Glutamatergic neuron (in vitro differentiated cells): ENCODE measurements around the gene NMRK1. TPM values are rescaled to one million over a fixed set of nuclear protein-coding genes. Genes with fewer than 3 reads are reported as not detected.

ENCODE experiments used
- DNase-seq: peaks from one replicate; pipeline ENCODE4 v3.0.0; 2022
- H3K27ac Mint-ChIP-seq: one replicate; pipeline ENCODE4 v1.8.0; 2020; ENCODE audit warnings: mild to moderate bottlenecking, mixed read lengths, inconsistent platforms; ENCODE audit not compliant: unreplicated experiment
- H3K27me3 Mint-ChIP-seq: one replicate; pipeline ENCODE4 v1.8.0; 2020; ENCODE audit warnings: mild to moderate bottlenecking, moderate library complexity, mixed read lengths, inconsistent platforms; ENCODE audit not compliant: unreplicated experiment
- H3K36me3 Mint-ChIP-seq: one replicate; pipeline ENCODE4 v1.8.0; 2020; ENCODE audit warnings: mild to moderate bottlenecking, mixed read lengths, inconsistent platforms; ENCODE audit not compliant: unreplicated experiment
- H3K4me1 Mint-ChIP-seq: one replicate; pipeline ENCODE4 v1.8.0; 2020; ENCODE audit warnings: mild to moderate bottlenecking, low read depth, mixed read lengths, inconsistent platforms; ENCODE audit not compliant: unreplicated experiment
- H3K4me3 Mint-ChIP-seq: one replicate; pipeline ENCODE4 v1.8.0; 2020; ENCODE audit warnings: mild to moderate bottlenecking, mixed read lengths, inconsistent platforms; ENCODE audit not compliant: unreplicated experiment
- H3K9me3 Mint-ChIP-seq: one replicate; pipeline ENCODE4 v1.8.0; 2020; ENCODE audit warnings: mild to moderate bottlenecking, moderate library complexity, mixed read lengths, inconsistent platforms; ENCODE audit not compliant: unreplicated experiment
- total RNA-seq: library from RNA; stranded (reverse); fragmentation: NEBNext Ultra II Directional; extraction: Animal tissue kit (Norgen Biotek cat#: 25700); gene quantifications from one replicate; pipeline ENCODE4 v1.2.1, GENCODE V29; 2021; ENCODE audit not compliant: unreplicated experiment
- TF ChIP-seq, protein P1 (sequence below): fragments of 200-600 bp; sonication (generic); IDR thresholded peaks from one replicate; pipeline ENCODE4 v1.5.0; 2021; ENCODE audit not compliant: partially characterized antibody, unreplicated experiment

Gene NMRK1
- total RNA-seq, 1 donor from 2014 or later = 6.1 TPM

- H3K36me3 Mint-ChIP-seq = no peaks in the 10 kb centered on the region
- no peak overlapping the region for H3K4me3 Mint-ChIP-seq
- DNase-seq = no peak
- TF ChIP-seq, protein P1, sequence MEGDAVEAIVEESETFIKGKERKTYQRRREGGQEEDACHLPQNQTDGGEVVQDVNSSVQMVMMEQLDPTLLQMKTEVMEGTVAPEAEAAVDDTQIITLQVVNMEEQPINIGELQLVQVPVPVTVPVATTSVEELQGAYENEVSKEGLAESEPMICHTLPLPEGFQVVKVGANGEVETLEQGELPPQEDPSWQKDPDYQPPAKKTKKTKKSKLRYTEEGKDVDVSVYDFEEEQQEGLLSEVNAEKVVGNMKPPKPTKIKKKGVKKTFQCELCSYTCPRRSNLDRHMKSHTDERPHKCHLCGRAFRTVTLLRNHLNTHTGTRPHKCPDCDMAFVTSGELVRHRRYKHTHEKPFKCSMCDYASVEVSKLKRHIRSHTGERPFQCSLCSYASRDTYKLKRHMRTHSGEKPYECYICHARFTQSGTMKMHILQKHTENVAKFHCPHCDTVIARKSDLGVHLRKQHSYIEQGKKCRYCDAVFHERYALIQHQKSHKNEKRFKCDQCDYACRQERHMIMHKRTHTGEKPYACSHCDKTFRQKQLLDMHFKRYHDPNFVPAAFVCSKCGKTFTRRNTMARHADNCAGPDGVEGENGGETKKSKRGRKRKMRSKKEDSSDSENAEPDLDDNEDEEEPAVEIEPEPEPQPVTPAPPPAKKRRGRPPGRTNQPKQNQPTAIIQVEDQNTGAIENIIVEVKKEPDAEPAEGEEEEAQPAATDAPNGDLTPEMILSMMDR = no peak
- H3K4me1 Mint-ChIP-seq = peaks cover 2% of the 10 kb centered on the region
- no peak overlapping the region for H3K27ac Mint-ChIP-seq
- H3K9me3 Mint-ChIP-seq = peaks cover 1% of the 10 kb centered on the region
- H3K27me3 Mint-ChIP-seq = peaks cover 2% of the 10 kb centered on the region
These were observed 16.7 kb upstream of the NMRK1 start for GRCh38 chr9:75104607-75105006.

- no peak overlapping the region for H3K27ac Mint-ChIP-seq
- no peak overlapping the region for H3K4me3 Mint-ChIP-seq
- no peak for DNase-seq
- H3K4me1 Mint-ChIP-seq = peaks cover 2% of the 10 kb centered on the region
- TF ChIP-seq, protein P1 = no peak
- peaks cover 1% of the 10 kb centered on the region for H3K9me3 Mint-ChIP-seq
- H3K27me3 Mint-ChIP-seq = peaks cover 2% of the 10 kb centered on the region
- no peaks in the 10 kb centered on the region for H3K36me3 Mint-ChIP-seq
These were observed 14.3 kb upstream of the NMRK1 start for GRCh38 chr9:75102177-75102790.

DNA sequence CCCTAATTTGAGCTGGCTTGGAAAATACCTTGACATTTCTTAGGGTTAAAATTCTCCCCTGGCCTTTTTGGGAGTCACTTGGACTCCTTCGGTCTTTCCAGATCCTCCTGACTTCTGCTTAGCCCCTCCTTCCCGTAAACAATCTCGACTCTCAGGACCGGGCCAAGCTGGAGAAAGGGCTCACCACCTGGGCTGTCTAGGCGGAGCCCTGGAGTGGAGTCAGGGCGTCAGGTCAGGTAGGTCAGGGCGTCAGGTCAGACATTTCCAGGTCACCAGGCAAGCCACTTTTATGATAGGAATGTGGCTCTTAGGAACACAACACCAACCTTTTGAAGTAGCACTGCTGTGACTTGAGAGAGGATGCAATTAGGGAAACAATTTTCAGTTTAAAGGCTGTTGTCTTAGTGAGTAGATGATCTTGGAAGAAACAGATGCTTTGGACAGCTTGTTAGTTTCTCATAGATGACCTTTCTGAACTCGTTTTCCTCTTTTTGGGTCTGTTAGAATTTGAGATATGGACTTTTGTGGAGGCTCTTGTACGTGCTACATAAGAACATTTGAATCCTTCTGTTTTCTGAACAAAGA is 13.1 kb upstream of the NMRK1 start:
- no peak overlapping the region for H3K27ac Mint-ChIP-seq
- H3K27me3 Mint-ChIP-seq = peaks cover 2% of the 10 kb centered on the region
- no peaks in the 10 kb centered on the region for H3K36me3 Mint-ChIP-seq

DNA sequence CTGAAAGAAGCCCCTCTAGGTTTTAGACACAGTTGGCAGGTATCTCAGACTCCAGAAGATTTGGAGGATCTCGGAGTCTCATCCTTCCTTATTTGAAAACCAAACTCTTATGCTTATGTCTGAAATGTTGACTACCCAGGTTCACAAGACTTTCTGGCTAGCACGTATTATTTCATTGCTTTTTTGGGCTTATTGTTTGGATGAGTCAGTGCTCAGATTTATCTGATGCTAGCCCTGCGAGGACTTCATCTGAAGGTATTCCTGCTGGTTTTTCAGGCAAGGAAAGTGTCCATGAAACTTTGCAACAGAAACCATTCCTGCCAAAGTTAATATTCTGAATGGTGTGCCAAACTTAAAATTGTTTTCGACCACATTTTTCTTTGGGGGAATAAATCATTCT is 8.8 kb upstream of the NMRK1 start:
- H3K36me3 Mint-ChIP-seq = no peaks in the 10 kb centered on the region
- DNase-seq = no peak
- no peak overlapping the region for H3K27ac Mint-ChIP-seq
- peaks cover 5% of the 10 kb centered on the region for H3K9me3 Mint-ChIP-seq
- no peak overlapping the region for H3K4me3 Mint-ChIP-seq
- TF ChIP-seq, protein P1 = no peak
- H3K4me1 Mint-ChIP-seq = peaks cover 23% of the 10 kb centered on the region
- peaks cover 7% of the 10 kb centered on the region for H3K27me3 Mint-ChIP-seq

More for the DNA sequence above, 13.1 kb upstream of the NMRK1 start:
- TF ChIP-seq, protein P1 = no peak
- peaks cover 3% of the 10 kb centered on the region for H3K4me1 Mint-ChIP-seq
- no peak for DNase-seq
- no peak overlapping the region for H3K4me3 Mint-ChIP-seq
- peaks cover 1% of the 10 kb centered on the region for H3K9me3 Mint-ChIP-seq

DNA sequence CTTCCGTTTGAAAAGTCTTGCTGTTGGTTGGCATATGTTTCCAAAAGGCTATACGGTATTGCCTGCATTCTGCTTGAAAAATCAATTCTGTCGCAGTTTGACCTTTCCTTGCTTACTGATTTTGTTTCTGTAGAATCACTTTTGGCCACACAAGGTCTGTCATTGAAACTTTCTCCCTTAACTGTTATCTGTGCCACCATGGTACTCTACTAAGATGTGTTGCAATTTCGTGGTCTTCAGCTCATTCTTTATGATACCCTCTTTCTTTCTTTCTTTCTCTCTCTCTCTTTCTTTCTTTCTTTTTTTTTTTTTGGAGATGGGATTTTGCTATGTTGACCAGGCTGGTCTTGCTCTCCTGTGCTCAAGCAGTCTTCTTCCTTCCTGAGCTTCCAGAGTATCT is 4.8 kb upstream of the NMRK1 start:
- peak overlapping the region; percentile 84 for H3K4me3 Mint-ChIP-seq
- H3K4me1 Mint-ChIP-seq = peaks cover 31% of the 10 kb centered on the region
- DNase-seq = no peak
- no peaks in the 10 kb centered on the region for H3K36me3 Mint-ChIP-seq
- peak overlapping the region; percentile 91 for H3K27ac Mint-ChIP-seq
- H3K9me3 Mint-ChIP-seq = peaks cover 8% of the 10 kb centered on the region
- TF ChIP-seq, protein P1 = no peak
- H3K27me3 Mint-ChIP-seq = peaks cover 7% of the 10 kb centered on the region
